Ishikawa (cell line): ENCODE results near the gene TNIP2.

Source experiments
- CEBPB ChIP-seq: IDR thresholded peaks from 2 replicates; pipeline ENCODE4 v1.6.1; 2012
- CREB1 ChIP-seq: IDR thresholded peaks from 2 replicates; pipeline ENCODE4 v1.6.1; 2012; ENCODE audit warnings: low read depth
- EGR1 ChIP-seq: IDR thresholded peaks from 2 replicates; pipeline ENCODE4 v1.6.1; 2012
- EP300 ChIP-seq: IDR thresholded peaks from 2 replicates; pipeline ENCODE4 v1.6.1; 2012; ENCODE audit warnings: borderline replicate concordance
- FOXM1 ChIP-seq: IDR thresholded peaks from 2 replicates; pipeline ENCODE4 v1.6.1; 2012; ENCODE audit warnings: low read depth, borderline replicate concordance
- NFIC ChIP-seq: IDR thresholded peaks from 2 replicates; pipeline ENCODE4 v1.6.1; 2012
- RAD21 ChIP-seq: IDR thresholded peaks from 2 replicates; pipeline ENCODE4 v1.6.1; 2012; ENCODE audit warnings: low read depth
- REST ChIP-seq: IDR thresholded peaks from 2 replicates; pipeline ENCODE4 v1.6.1; 2012; ENCODE audit warnings: low read depth, mild to moderate bottlenecking
- TAF1 ChIP-seq: IDR thresholded peaks from 2 replicates; pipeline ENCODE4 v1.6.1; 2012; ENCODE audit warnings: low read depth, mild to moderate bottlenecking
- TCF12 ChIP-seq: IDR thresholded peaks from 2 replicates; pipeline ENCODE4 v1.6.1; 2012; ENCODE audit warnings: low read depth
- TEAD4 ChIP-seq: IDR thresholded peaks from 2 replicates; pipeline ENCODE4 v1.6.1; 2012
- YY1 ChIP-seq: IDR thresholded peaks from 2 replicates; pipeline ENCODE4 v1.6.1; 2012; ENCODE audit warnings: low read depth
- ZBTB7A ChIP-seq: IDR thresholded peaks from 2 replicates; pipeline ENCODE4 v1.6.1; 2012; ENCODE audit warnings: low read depth
- TF ChIP-seq, protein P1 (sequence below): IDR thresholded peaks from 2 replicates; pipeline ENCODE4 v1.6.1; 2012
- TF ChIP-seq, protein P2 (sequence below): IDR thresholded peaks from 2 replicates; pipeline ENCODE4 v1.6.1; 2012

Gene TNIP2

GRCh38 chr4:2783790-2784189 is 27.7 kb upstream of the TNIP2 start:
- TF ChIP-seq NFIC: no peak
- no peak for TF ChIP-seq RAD21
- TF ChIP-seq, protein P1, sequence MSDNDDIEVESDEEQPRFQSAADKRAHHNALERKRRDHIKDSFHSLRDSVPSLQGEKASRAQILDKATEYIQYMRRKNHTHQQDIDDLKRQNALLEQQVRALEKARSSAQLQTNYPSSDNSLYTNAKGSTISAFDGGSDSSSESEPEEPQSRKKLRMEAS: no peak
- no peak for TF ChIP-seq REST
- TF ChIP-seq YY1: no peak
- TF ChIP-seq, protein P2, sequence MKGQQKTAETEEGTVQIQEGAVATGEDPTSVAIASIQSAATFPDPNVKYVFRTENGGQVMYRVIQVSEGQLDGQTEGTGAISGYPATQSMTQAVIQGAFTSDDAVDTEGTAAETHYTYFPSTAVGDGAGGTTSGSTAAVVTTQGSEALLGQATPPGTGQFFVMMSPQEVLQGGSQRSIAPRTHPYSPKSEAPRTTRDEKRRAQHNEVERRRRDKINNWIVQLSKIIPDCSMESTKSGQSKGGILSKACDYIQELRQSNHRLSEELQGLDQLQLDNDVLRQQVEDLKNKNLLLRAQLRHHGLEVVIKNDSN: no peak
- no peak for TF ChIP-seq TCF12
- no peak for TF ChIP-seq ZBTB7A
- TF ChIP-seq TAF1: no peak
- no peak for TF ChIP-seq CREB1
- no peak for TF ChIP-seq TEAD4
- no peak for TF ChIP-seq CEBPB
- no peak for TF ChIP-seq FOXM1
- no peak for TF ChIP-seq EGR1
- TF ChIP-seq EP300: no peak

DNA sequence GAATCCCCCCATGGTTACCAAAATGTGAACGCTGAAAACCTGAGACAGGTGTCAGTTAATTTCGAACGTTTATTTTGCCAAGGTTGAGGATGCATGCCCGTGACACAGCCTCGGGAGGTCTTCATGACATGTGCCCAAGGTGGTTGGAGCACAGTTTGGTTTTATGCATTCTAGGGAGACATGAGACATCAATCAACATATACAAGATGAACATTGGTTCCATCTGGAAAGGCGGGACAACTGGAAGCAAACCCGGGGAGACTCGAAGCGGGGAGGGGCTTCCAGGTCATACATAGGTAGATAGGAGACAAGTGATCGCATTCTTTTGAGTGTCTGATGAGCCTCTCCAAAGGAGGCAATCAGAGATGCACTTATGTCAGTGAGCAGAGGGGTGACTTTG is 25.8 kb upstream of the TNIP2 start:
- TF ChIP-seq ZBTB7A: no peak
- no peak for TF ChIP-seq TEAD4
- TF ChIP-seq, protein P2: no peak
- no peak for TF ChIP-seq REST
- TF ChIP-seq EP300: no peak
- TF ChIP-seq RAD21: no peak
- TF ChIP-seq FOXM1: no peak
- TF ChIP-seq YY1: no peak
- no peak for TF ChIP-seq NFIC
- TF ChIP-seq, protein P1: no peak
- TF ChIP-seq CEBPB: no peak
- TF ChIP-seq EGR1: no peak
- no peak for TF ChIP-seq CREB1
- TF ChIP-seq TAF1: no peak
- no peak for TF ChIP-seq TCF12

DNA sequence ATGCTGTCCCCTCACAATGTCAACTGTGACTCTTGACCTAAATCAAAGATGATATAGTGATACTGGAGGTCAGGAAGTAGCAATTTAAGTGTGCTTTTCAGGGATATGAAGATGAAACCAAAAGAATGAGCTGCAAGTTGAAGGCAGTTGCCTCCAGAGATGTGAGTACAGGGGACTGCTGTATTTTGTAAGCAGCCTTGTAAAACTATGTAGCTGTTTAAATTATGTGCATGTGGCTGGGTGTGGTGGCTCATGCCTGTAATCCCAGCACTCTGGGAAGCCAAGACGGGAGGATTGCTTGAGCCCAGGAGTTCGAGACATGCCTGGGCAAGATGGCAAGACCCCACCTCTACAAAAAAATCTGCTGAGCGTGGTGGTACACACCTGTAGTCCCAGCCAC is 15.1 kb upstream of the TNIP2 start:
- TF ChIP-seq EP300 (no peak), TEAD4 (no peak), EGR1 (no peak), REST (no peak), RAD21 (no peak), ZBTB7A (no peak), NFIC (no peak), FOXM1 (no peak), TCF12 (no peak), YY1 (no peak), CEBPB (no peak), CREB1 (no peak), TAF1 (no peak)
- TF ChIP-seq, protein P1: no peak
- TF ChIP-seq, protein P2: no peak

DNA sequence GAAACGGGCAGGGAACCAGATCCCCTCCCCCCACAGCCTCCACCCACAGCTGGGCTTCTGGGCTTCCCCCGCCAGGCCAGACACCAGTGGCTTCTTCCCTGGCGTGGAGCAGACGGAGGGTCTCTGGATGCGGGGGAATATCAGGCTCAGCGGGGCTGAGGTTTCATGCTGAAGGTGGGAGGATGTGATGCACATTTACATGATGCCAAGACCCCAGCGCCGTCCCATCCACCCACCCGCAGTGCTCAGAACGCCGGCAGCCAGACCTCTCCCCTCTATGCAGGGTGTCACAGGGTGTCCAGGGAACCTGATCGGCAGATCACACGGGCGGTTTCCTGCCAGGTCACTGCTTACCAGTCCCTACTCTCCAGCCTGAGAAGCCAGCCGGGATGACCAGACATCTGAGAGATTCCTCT is 12.8 kb upstream of the TNIP2 start:
- no peak for TF ChIP-seq EGR1
- TF ChIP-seq EP300: no peak
- no peak for TF ChIP-seq CREB1
- TF ChIP-seq, protein P1: no peak
- no peak for TF ChIP-seq TEAD4
- TF ChIP-seq FOXM1: no peak
- TF ChIP-seq TAF1: no peak
- no peak for TF ChIP-seq ZBTB7A
- TF ChIP-seq RAD21: no peak
- TF ChIP-seq YY1: no peak
- TF ChIP-seq TCF12: no peak
- TF ChIP-seq, protein P2: no peak
